ENCODE results near the gene DCAF10. TPM values are rescaled to one million over a fixed set of nuclear protein-coding genes. Genes with fewer than 3 reads are reported as not detected.
"Not testable (repeated sequence)": the region's sequence is repeated elsewhere in the genome, so short reads cannot be mapped to it uniquely, and the experiment has no call there.

Gene DCAF10
- total RNA-seq, 1 experiment from 2014 or later, result 24.0 TPM

- H3K4me1 ChIP-seq (ENCODE audit: insufficient read depth, low read length, poor library complexity, severe bottlenecking), result no peaks in the 10 kb centered on the region
- H3K27me3 ChIP-seq (replicated peaks; ENCODE audit: insufficient read depth, low read depth, low read length, poor library complexity), result no peaks in the 10 kb centered on the region
- intact Hi-C loops (cut with micrococcal nuclease; ENCODE audit: unreplicated experiment), result no loop called here
- POLR2A ChIA-PET (ENCODE audit: low non-redundant PET), result no interaction called here
- no TSS peak for BruUV-seq (replicated peaks)
- H3K27ac ChIP-seq (ENCODE audit: low read depth, low read length, poor library complexity, severe bottlenecking), result no peak overlapping the region
- peaks cover 14% of the 10 kb centered on the region for H3K36me3 ChIP-seq (ENCODE audit: insufficient read depth, low read length, poor library complexity, severe bottlenecking)
- H3K4me3 ChIP-seq (ENCODE audit: low read depth, low read length, poor library complexity, severe bottlenecking), result no peak overlapping the region
- no peaks in the 10 kb centered on the region for H3K9me3 ChIP-seq (ENCODE audit: low read depth, low read length, poor library complexity, severe bottlenecking)
- CTCF ChIA-PET, result no interaction called here
- no peak for DNase-seq (ENCODE audit: low spot score)
- TF ChIP-seq, protein P1, sequence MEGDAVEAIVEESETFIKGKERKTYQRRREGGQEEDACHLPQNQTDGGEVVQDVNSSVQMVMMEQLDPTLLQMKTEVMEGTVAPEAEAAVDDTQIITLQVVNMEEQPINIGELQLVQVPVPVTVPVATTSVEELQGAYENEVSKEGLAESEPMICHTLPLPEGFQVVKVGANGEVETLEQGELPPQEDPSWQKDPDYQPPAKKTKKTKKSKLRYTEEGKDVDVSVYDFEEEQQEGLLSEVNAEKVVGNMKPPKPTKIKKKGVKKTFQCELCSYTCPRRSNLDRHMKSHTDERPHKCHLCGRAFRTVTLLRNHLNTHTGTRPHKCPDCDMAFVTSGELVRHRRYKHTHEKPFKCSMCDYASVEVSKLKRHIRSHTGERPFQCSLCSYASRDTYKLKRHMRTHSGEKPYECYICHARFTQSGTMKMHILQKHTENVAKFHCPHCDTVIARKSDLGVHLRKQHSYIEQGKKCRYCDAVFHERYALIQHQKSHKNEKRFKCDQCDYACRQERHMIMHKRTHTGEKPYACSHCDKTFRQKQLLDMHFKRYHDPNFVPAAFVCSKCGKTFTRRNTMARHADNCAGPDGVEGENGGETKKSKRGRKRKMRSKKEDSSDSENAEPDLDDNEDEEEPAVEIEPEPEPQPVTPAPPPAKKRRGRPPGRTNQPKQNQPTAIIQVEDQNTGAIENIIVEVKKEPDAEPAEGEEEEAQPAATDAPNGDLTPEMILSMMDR (conservative IDR thresholded peaks at IDR 0.05; ENCODE audit: low read depth, low read length), result no peak
- TF ChIP-seq EZH2 (IDR thresholded peaks at IDR 0.05; ENCODE audit: borderline replicate concordance, low read depth, low read length, poor library complexity, severe bottlenecking), result no peak
These were observed 88.9 kb downstream of the DCAF10 start for GRCh38 chr9:37889536-37889935.

GRCh38 chr9:37891042-37891441, 90.4 kb downstream of the DCAF10 start:
- intact Hi-C loops (cut with micrococcal nuclease; ENCODE audit: unreplicated experiment), result not testable (repeated sequence)

DNA sequence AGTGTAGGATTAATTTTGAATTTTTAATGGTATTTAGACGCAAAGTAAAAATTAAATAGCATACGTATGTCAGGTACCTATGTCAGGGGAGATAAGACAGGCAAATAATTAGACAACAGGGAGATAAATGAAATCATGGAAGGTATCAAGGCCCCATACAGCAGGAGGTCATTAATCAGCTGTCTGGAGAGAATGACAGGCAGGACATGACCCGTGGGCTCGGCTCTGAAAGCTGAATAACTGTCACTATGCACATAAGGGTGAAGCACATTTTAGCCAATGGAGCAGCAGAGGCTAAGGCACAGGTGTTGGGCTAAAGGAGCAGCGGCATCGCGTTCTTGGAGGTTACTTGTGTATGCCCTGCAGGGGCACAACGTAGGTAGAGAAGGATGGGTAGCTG, 91.5 kb downstream of the DCAF10 start:
- Histone ChIP-seq H3K4me3 (ENCODE audit: low read depth, low read length, poor library complexity, severe bottlenecking) (no peak overlapping the region), H3K9me3 (ENCODE audit: low read depth, low read length, poor library complexity, severe bottlenecking) (no peaks in the 10 kb centered on the region), H3K27ac (ENCODE audit: low read depth, low read length, poor library complexity, severe bottlenecking) (no peak overlapping the region), H3K4me1 (ENCODE audit: insufficient read depth, low read length, poor library complexity, severe bottlenecking) (no peaks in the 10 kb centered on the region), H3K36me3 (ENCODE audit: insufficient read depth, low read length, poor library complexity, severe bottlenecking) (peaks cover 29% of the 10 kb centered on the region), H3K27me3 (replicated peaks; ENCODE audit: insufficient read depth, low read depth, low read length, poor library complexity) (no peaks in the 10 kb centered on the region)
- intact Hi-C loops (cut with micrococcal nuclease; ENCODE audit: unreplicated experiment), result no loop called here
- DNase-seq (ENCODE audit: low spot score), result no peak
- ChIA-PET CTCF (no interaction called here), POLR2A (ENCODE audit: low non-redundant PET) (no interaction called here)
- no TSS peak for BruUV-seq (replicated peaks)
- TF ChIP-seq, protein P1 (conservative IDR thresholded peaks at IDR 0.05; ENCODE audit: low read depth, low read length), result no peak
- TF ChIP-seq EZH2 (IDR thresholded peaks at IDR 0.05; ENCODE audit: borderline replicate concordance, low read depth, low read length, poor library complexity, severe bottlenecking), result no peak

More at GRCh38 chr9:37891042-37891441, 90.4 kb downstream of the DCAF10 start:
- BruUV-seq (replicated peaks); H3K27ac ChIP-seq (ENCODE audit: low read depth, low read length, poor library complexity, severe bottlenecking); H3K4me3 ChIP-seq (ENCODE audit: low read depth, low read length, poor library complexity, severe bottlenecking); H3K4me1 ChIP-seq (ENCODE audit: insufficient read depth, low read length, poor library complexity, severe bottlenecking); CTCF ChIA-PET; POLR2A ChIA-PET (ENCODE audit: low non-redundant PET); DNase-seq (ENCODE audit: low spot score); H3K27me3 ChIP-seq (replicated peaks; ENCODE audit: insufficient read depth, low read depth, low read length, poor library complexity); H3K9me3 ChIP-seq (ENCODE audit: low read depth, low read length, poor library complexity, severe bottlenecking): not testable (repeated sequence)
- peaks cover 22% of the 10 kb centered on the region for H3K36me3 ChIP-seq (ENCODE audit: insufficient read depth, low read length, poor library complexity, severe bottlenecking)

DNA sequence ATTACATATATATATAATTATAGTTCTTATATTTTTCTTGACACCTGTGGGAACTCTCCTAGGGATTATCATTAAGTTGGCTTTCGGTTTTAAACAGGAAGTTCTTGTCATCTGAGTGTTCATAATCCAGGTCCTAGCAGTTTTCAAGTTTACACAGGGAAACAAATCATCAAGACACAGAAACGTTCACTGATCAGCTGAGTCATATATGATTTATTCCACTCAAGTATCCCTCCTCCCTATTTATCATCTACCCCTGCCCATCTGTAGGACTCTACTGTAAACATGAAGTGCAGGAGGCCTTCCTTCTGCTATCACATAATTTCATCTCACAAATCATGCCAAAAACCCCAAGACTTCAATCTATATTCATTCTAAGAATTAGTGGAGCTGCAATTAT, 97.1 kb downstream of the DCAF10 start:
- Histone ChIP-seq H3K27me3 (replicated peaks; ENCODE audit: insufficient read depth, low read depth, low read length, poor library complexity) (no peaks in the 10 kb centered on the region), H3K36me3 (ENCODE audit: insufficient read depth, low read length, poor library complexity, severe bottlenecking) (peaks cover 42% of the 10 kb centered on the region), H3K9me3 (ENCODE audit: low read depth, low read length, poor library complexity, severe bottlenecking) (no peaks in the 10 kb centered on the region), H3K4me3 (ENCODE audit: low read depth, low read length, poor library complexity, severe bottlenecking) (no peak overlapping the region), H3K4me1 (ENCODE audit: insufficient read depth, low read length, poor library complexity, severe bottlenecking) (peaks cover 2% of the 10 kb centered on the region), H3K27ac (ENCODE audit: low read depth, low read length, poor library complexity, severe bottlenecking) (no peak overlapping the region)
- ChIA-PET CTCF (no interaction called here), POLR2A (ENCODE audit: low non-redundant PET) (no interaction called here)
- intact Hi-C loops (cut with micrococcal nuclease; ENCODE audit: unreplicated experiment), result no loop called here
- no peak for DNase-seq (ENCODE audit: low spot score)
- BruUV-seq (replicated peaks), result no TSS peak
- TF ChIP-seq, protein P1 (conservative IDR thresholded peaks at IDR 0.05; ENCODE audit: low read depth, low read length), result no peak
- no peak for TF ChIP-seq EZH2 (IDR thresholded peaks at IDR 0.05; ENCODE audit: borderline replicate concordance, low read depth, low read length, poor library complexity, severe bottlenecking)
